Astrocyte (in vitro differentiated cells and primary cell): ENCODE results near the gene SSH2. TPM values are rescaled to one million over a fixed set of nuclear protein-coding genes. Genes with fewer than 3 reads are reported as not detected.
A peak's percentile ranks its signal among the peaks of the same experiment; 100 is the strongest.

Source experiments
- DNase-seq: peaks from one replicate; pipeline ENCODE4 v3.0.0-alpha.2; 2010; ENCODE audit warnings: low read depth
- FAIRE-seq: peaks from 2 replicates; lab custom pipeline; 2011; peaks lifted over from hg19 to GRCh38; lab: Jason Lieb, UNC
- H2AFZ ChIP-seq: 2 replicates; pipeline ENCODE4 v1.6.0; 2012; ENCODE audit warnings: low read depth, low read length, inconsistent platforms
- H3K27ac ChIP-seq: 2 replicates; pipeline ENCODE4 v1.5.1; 2011; ENCODE audit warnings: low read depth, low read length, inconsistent platforms
- H3K27me3 ChIP-seq: 2 replicates; pipeline ENCODE4 v1.6.0; 2011; ENCODE audit warnings: low read length, inconsistent platforms; ENCODE audit not compliant: insufficient read depth
- H3K36me3 ChIP-seq: 2 replicates; pipeline ENCODE4 v1.5.1; 2011; ENCODE audit warnings: low read length, inconsistent platforms; ENCODE audit not compliant: insufficient read depth
- H3K4me1 ChIP-seq: 2 replicates; pipeline ENCODE4 v1.5.1; 2011; ENCODE audit warnings: low read length, inconsistent platforms; ENCODE audit not compliant: insufficient read depth
- H3K4me2 ChIP-seq: 2 replicates; pipeline ENCODE4 v1.6.0; 2012; ENCODE audit warnings: low read length, inconsistent platforms
- H3K4me3 ChIP-seq: 2 replicates; pipeline ENCODE4 v1.5.1; 2011; ENCODE audit warnings: low read depth, mild to moderate bottlenecking, low read length, inconsistent platforms; ENCODE audit not compliant: insufficient read depth
- H3K79me2 ChIP-seq: 2 replicates; pipeline ENCODE4 v1.6.0; 2012; ENCODE audit warnings: mild to moderate bottlenecking, low read length, inconsistent platforms; ENCODE audit not compliant: insufficient read depth
- H3K9ac ChIP-seq: 2 replicates; pipeline ENCODE4 v1.6.0; 2012; ENCODE audit warnings: mild to moderate bottlenecking, low read length, inconsistent platforms
- H3K9me3 ChIP-seq: 2 replicates; pipeline ENCODE4 v1.5.1; 2012; ENCODE audit warnings: low read depth, mild to moderate bottlenecking, low read length, inconsistent platforms; ENCODE audit not compliant: insufficient read depth
- H4K20me1 ChIP-seq: 2 replicates; pipeline ENCODE4 v1.6.0; 2012; ENCODE audit warnings: low read length, inconsistent platforms; ENCODE audit not compliant: insufficient read depth
- H3K27ac Mint-ChIP-seq: one replicate; pipeline ENCODE4 v1.8.0; 2021; ENCODE audit warnings: mild to moderate bottlenecking, mixed read lengths; ENCODE audit not compliant: unreplicated experiment
- H3K27me3 Mint-ChIP-seq: one replicate; pipeline ENCODE4 v1.8.0; 2021; ENCODE audit warnings: low read depth, mixed read lengths; ENCODE audit not compliant: unreplicated experiment
- H3K36me3 Mint-ChIP-seq: one replicate; pipeline ENCODE4 v1.8.0; 2021; ENCODE audit warnings: low read depth, mixed read lengths; ENCODE audit not compliant: unreplicated experiment
- H3K4me1 Mint-ChIP-seq: one replicate; pipeline ENCODE4 v1.8.0; 2021; ENCODE audit warnings: low read depth, mixed read lengths; ENCODE audit not compliant: unreplicated experiment
- H3K4me3 Mint-ChIP-seq: one replicate; pipeline ENCODE4 v1.8.0; 2021; ENCODE audit warnings: mild to moderate bottlenecking, moderate library complexity, mixed read lengths; ENCODE audit not compliant: unreplicated experiment
- H3K9me3 Mint-ChIP-seq: one replicate; pipeline ENCODE4 v1.8.0; 2021; ENCODE audit warnings: mild to moderate bottlenecking, mixed read lengths; ENCODE audit not compliant: unreplicated experiment
- CTCF ChIP-seq: IDR thresholded peaks from 2 replicates; pipeline ENCODE4 v1.5.1; 2011; ENCODE audit warnings: low read depth, mild to moderate bottlenecking, inconsistent platforms, low read length, moderate library complexity; ENCODE audit not compliant: insufficient read depth
- EZH2 ChIP-seq: IDR thresholded peaks from 2 replicates; pipeline ENCODE4 v1.6.1; 2012; ENCODE audit warnings: mild to moderate bottlenecking, low read length, inconsistent platforms; ENCODE audit not compliant: insufficient read depth
- total RNA-seq: library from RNA; stranded (reverse); gene quantifications from 2 replicates; pipeline ENCODE4 v1.2.1, GENCODE V29; 2021

Gene SSH2
- total RNA-seq, 1 donor from 2014 or later = 31.1 TPM

GRCh38 chr17:29627951-29628350 is 302.1 kb downstream of the SSH2 start:
- Mint-ChIP-seq H3K4me3 (no peak overlapping the region), H3K36me3 (peaks cover 11% of the 10 kb centered on the region), H3K27me3 (no peaks in the 10 kb centered on the region), H3K9me3 (no peaks in the 10 kb centered on the region), H3K27ac (no peak overlapping the region), H3K4me1 (no peaks in the 10 kb centered on the region)
- Histone ChIP-seq H3K4me1 (peaks cover 2% of the 10 kb centered on the region), H2AFZ (no peak overlapping the region), H3K27ac (no peak overlapping the region), H3K27me3 (no peaks in the 10 kb centered on the region), H3K4me3 (no peak overlapping the region), H3K9ac (no peak overlapping the region), H4K20me1 (peaks cover 9% of the 10 kb centered on the region), H3K9me3 (no peaks in the 10 kb centered on the region), H3K4me2 (no peak overlapping the region), H3K79me2 (no peaks in the 10 kb centered on the region), H3K36me3 (peaks cover 12% of the 10 kb centered on the region)
- FAIRE-seq (no peak), DNase-seq (no peak)
- TF ChIP-seq CTCF = no peak
- no peak for TF ChIP-seq EZH2

- H3K4me3 ChIP-seq = no peak overlapping the region
- no peaks in the 10 kb centered on the region for H3K9me3 Mint-ChIP-seq
- H3K27ac Mint-ChIP-seq = no peak overlapping the region
- DNase-seq = peak; percentile 31
- H3K36me3 Mint-ChIP-seq = peaks cover 2% of the 10 kb centered on the region
- no peaks in the 10 kb centered on the region for H3K79me2 ChIP-seq
- H3K9ac ChIP-seq = no peak overlapping the region
- H2AFZ ChIP-seq = no peak overlapping the region
- H3K4me1 Mint-ChIP-seq = peaks cover 8% of the 10 kb centered on the region
- no peaks in the 10 kb centered on the region for H3K27me3 ChIP-seq
- H3K4me2 ChIP-seq = no peak overlapping the region
- H3K36me3 ChIP-seq = peaks cover 2% of the 10 kb centered on the region
- peaks cover 11% of the 10 kb centered on the region for H4K20me1 ChIP-seq
- no peak for FAIRE-seq
- no peak overlapping the region for H3K27ac ChIP-seq
- no peaks in the 10 kb centered on the region for H3K9me3 ChIP-seq
- TF ChIP-seq EZH2 (no peak), CTCF (no peak)
- H3K4me3 Mint-ChIP-seq = no peak overlapping the region
- peaks cover 4% of the 10 kb centered on the region for H3K4me1 ChIP-seq
- no peaks in the 10 kb centered on the region for H3K27me3 Mint-ChIP-seq
These were observed 304.8 kb downstream of the SSH2 start for GRCh38 chr17:29625037-29625750.

GRCh38 chr17:29624586-29624985 is 305.4 kb downstream of the SSH2 start:
- Histone ChIP-seq H3K9me3 (no peaks in the 10 kb centered on the region), H3K27ac (no peak overlapping the region), H3K4me2 (no peak overlapping the region), H3K79me2 (no peaks in the 10 kb centered on the region), H3K4me3 (no peak overlapping the region), H4K20me1 (peaks cover 11% of the 10 kb centered on the region), H3K9ac (no peak overlapping the region), H3K36me3 (peaks cover 2% of the 10 kb centered on the region), H2AFZ (no peak overlapping the region), H3K4me1 (peaks cover 6% of the 10 kb centered on the region), H3K27me3 (no peaks in the 10 kb centered on the region)
- TF ChIP-seq CTCF (no peak), EZH2 (no peak)
- H3K9me3 Mint-ChIP-seq = no peaks in the 10 kb centered on the region
- H3K27ac Mint-ChIP-seq = no peak overlapping the region
- no peak for FAIRE-seq
- H3K36me3 Mint-ChIP-seq = peaks cover 2% of the 10 kb centered on the region
- H3K4me1 Mint-ChIP-seq = peaks cover 13% of the 10 kb centered on the region
- H3K4me3 Mint-ChIP-seq = no peak overlapping the region
- no peaks in the 10 kb centered on the region for H3K27me3 Mint-ChIP-seq
- no peak for DNase-seq
